HepG2 (cell line): ENCODE results near the gene LLGL2.

Experiments used
- CBX5 ChIP-seq: sonication (generic); formaldehyde crosslinking; IDR thresholded peaks from 2 replicates; pipeline ENCODE4 v1.4.0; 2020; ENCODE audit warnings: missing genetic modification reagents, borderline replicate concordance
- EED ChIP-seq: sonication (generic); formaldehyde crosslinking; IDR thresholded peaks from 2 replicates; pipeline ENCODE4 v1.5.0; 2020; ENCODE audit warnings: mild to moderate bottlenecking, missing genetic modification reagents
- KAT7 ChIP-seq: IDR thresholded peaks from 2 replicates; pipeline ENCODE4 v1.6.1; 2018; ENCODE audit warnings: borderline replicate concordance, missing compliant biosample characterization
- STAG1 ChIP-seq: sonication (generic); formaldehyde crosslinking; IDR thresholded peaks from 2 replicates; pipeline ENCODE4 v1.4.0; 2020; ENCODE audit warnings: missing genetic modification reagents
- TAF1 ChIP-seq: sonication (generic); formaldehyde crosslinking; IDR thresholded peaks from 2 replicates; pipeline ENCODE4 v1.4.0; 2020; ENCODE audit warnings: missing genetic modification reagents
- YY1 ChIP-seq: IDR thresholded peaks from 2 replicates; pipeline ENCODE4 v1.6.1; 2011; ENCODE audit warnings: low read length, low read depth, moderate library complexity, mild to moderate bottlenecking; ENCODE audit not compliant: insufficient read depth, insufficient replicate concordance
- ZFP37 ChIP-seq: sonication (generic); formaldehyde crosslinking; IDR thresholded peaks from 2 replicates; pipeline ENCODE4 v1.4.0; 2020; ENCODE audit warnings: missing genetic modification reagents, borderline replicate concordance
- TF ChIP-seq, protein P1 (sequence below): sonication (generic); formaldehyde crosslinking; IDR thresholded peaks from 2 replicates; pipeline ENCODE4 v1.4.0; 2020; ENCODE audit warnings: missing genetic modification reagents
- TF ChIP-seq, protein P2 (sequence below): fragments of 450-650 bp; IDR thresholded peaks from 2 replicates; pipeline ENCODE4 v1.6.1; 2017
- TF ChIP-seq, protein P3 (sequence below): sonication (generic); formaldehyde crosslinking; conservative IDR thresholded peaks from 2 replicates; pipeline ENCODE4 v1.5.0; 2020; ENCODE audit warnings: missing genetic modification reagents
- TF ChIP-seq, protein P4 (sequence below): sonication (generic); formaldehyde crosslinking; IDR thresholded peaks from 2 replicates; pipeline ENCODE4 v1.5.0; 2020; ENCODE audit warnings: mild to moderate bottlenecking, missing genetic modification reagents, moderate library complexity

DNA sequence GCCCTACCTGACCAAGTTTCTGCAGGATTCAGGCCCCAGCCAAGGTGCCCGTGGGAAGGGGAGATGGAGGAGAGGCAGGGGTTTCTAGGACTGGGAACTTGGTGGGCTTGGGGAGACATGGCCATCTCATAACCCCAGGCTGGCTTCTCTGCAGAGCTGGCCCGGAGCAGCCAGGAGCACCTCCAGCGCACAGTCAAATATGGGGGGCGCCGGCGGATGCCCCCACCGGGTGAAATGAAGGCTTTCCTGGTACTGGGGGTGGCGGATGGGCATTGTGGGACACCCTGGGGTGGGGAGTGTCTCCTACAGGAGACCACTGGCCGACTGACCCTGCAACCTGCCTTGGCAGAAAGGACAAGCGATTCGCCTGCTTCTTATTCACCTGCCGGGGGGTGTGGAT is 98.5 kb downstream of the LLGL2 start:
- TF ChIP-seq, protein P1, sequence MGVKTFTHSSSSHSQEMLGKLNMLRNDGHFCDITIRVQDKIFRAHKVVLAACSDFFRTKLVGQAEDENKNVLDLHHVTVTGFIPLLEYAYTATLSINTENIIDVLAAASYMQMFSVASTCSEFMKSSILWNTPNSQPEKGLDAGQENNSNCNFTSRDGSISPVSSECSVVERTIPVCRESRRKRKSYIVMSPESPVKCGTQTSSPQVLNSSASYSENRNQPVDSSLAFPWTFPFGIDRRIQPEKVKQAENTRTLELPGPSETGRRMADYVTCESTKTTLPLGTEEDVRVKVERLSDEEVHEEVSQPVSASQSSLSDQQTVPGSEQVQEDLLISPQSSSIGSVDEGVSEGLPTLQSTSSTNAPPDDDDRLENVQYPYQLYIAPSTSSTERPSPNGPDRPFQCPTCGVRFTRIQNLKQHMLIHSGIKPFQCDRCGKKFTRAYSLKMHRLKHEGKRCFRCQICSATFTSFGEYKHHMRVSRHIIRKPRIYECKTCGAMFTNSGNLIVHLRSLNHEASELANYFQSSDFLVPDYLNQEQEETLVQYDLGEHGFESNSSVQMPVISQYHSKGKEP: no peak
- TF ChIP-seq ZFP37 (CRISPR knock-in tag) (no peak), EED (CRISPR knock-in tag) (no peak), CBX5 (CRISPR knock-in tag) (no peak), STAG1 (no peak), KAT7 (no peak), TAF1 (CRISPR knock-in tag) (no peak), YY1 (no peak)
- TF ChIP-seq, protein P2, sequence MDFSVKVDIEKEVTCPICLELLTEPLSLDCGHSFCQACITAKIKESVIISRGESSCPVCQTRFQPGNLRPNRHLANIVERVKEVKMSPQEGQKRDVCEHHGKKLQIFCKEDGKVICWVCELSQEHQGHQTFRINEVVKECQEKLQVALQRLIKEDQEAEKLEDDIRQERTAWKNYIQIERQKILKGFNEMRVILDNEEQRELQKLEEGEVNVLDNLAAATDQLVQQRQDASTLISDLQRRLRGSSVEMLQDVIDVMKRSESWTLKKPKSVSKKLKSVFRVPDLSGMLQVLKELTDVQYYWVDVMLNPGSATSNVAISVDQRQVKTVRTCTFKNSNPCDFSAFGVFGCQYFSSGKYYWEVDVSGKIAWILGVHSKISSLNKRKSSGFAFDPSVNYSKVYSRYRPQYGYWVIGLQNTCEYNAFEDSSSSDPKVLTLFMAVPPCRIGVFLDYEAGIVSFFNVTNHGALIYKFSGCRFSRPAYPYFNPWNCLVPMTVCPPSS: no peak
- TF ChIP-seq, protein P3, sequence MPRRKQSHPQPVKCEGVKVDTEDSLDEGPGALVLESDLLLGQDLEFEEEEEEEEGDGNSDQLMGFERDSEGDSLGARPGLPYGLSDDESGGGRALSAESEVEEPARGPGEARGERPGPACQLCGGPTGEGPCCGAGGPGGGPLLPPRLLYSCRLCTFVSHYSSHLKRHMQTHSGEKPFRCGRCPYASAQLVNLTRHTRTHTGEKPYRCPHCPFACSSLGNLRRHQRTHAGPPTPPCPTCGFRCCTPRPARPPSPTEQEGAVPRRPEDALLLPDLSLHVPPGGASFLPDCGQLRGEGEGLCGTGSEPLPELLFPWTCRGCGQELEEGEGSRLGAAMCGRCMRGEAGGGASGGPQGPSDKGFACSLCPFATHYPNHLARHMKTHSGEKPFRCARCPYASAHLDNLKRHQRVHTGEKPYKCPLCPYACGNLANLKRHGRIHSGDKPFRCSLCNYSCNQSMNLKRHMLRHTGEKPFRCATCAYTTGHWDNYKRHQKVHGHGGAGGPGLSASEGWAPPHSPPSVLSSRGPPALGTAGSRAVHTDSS (CRISPR knock-in tag): no peak
- TF ChIP-seq, protein P4, sequence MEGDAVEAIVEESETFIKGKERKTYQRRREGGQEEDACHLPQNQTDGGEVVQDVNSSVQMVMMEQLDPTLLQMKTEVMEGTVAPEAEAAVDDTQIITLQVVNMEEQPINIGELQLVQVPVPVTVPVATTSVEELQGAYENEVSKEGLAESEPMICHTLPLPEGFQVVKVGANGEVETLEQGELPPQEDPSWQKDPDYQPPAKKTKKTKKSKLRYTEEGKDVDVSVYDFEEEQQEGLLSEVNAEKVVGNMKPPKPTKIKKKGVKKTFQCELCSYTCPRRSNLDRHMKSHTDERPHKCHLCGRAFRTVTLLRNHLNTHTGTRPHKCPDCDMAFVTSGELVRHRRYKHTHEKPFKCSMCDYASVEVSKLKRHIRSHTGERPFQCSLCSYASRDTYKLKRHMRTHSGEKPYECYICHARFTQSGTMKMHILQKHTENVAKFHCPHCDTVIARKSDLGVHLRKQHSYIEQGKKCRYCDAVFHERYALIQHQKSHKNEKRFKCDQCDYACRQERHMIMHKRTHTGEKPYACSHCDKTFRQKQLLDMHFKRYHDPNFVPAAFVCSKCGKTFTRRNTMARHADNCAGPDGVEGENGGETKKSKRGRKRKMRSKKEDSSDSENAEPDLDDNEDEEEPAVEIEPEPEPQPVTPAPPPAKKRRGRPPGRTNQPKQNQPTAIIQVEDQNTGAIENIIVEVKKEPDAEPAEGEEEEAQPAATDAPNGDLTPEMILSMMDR (CRISPR knock-in tag): no peak
